ENCODE results near the gene SDK2. TPM values are rescaled to one million over a fixed set of nuclear protein-coding genes. Genes with fewer than 3 reads are reported as not detected.

SDK2 gene
- total RNA-seq, 1 experiment from 2014 or later = not detected

DNA sequence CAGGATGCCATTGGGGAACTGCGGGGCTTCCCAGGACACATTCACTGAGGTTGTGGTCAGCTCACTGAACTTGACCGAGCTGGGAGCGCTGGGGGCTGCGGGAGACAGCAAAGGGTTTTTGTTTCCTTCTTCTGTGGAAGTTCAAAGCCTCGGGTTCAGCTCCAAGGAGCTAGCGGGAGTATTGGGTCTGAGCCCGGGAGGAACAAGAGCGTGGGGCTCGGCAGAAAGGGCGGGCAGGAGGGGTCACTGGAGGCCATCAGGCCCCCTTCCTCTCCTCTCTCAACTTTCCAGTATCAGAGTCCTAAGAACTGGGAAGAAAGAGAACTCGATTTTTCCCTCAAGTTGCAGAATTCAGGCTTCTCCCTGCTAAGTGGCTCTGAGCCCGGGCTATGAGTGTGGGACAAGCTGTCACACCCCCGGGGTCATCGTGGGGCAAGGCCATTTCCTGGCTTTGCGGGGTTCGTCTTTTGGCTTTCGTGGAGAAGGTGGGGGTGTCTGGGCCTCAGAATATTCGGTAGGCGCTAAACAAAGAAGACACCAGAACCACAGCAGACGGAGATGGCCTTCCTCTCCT lies 278.9 kb downstream of the SDK2 start:
- no peaks in the 10 kb centered on the region for H4K20me1 ChIP-seq (ENCODE audit: insufficient read depth, low read depth, low read length)
- H3K4me3 ChIP-seq (ENCODE audit: low read length) = peak overlapping the region; percentile 47
- peak overlapping the region; percentile 70 for H3K4me2 ChIP-seq (ENCODE audit: low read depth, low read length, poor library complexity, severe bottlenecking)
- peaks cover 41% of the 10 kb centered on the region for H3K4me1 ChIP-seq (ENCODE audit: low read length)
- no peak for DNase-seq
- H3K27ac ChIP-seq (ENCODE audit: low read length) = peak overlapping the region; percentile 73
- H3K9me3 ChIP-seq (ENCODE audit: low read length) = no peaks in the 10 kb centered on the region
- H3K27me3 ChIP-seq (ENCODE audit: low read length) = no peaks in the 10 kb centered on the region
- H3K9me2 ChIP-seq (replicated peaks; ENCODE audit: insufficient read depth, low read length) = no peaks in the 10 kb centered on the region
- no peaks in the 10 kb centered on the region for H3K36me3 ChIP-seq (ENCODE audit: insufficient read depth, low read length)
- H3K79me2 ChIP-seq (ENCODE audit: low read length) = no peaks in the 10 kb centered on the region
- no peak overlapping the region; the same call in 1 of the 2 replicates for H2AFZ ChIP-seq (ENCODE audit: low read length)
- peak overlapping the region; percentile 65 for H3K9ac ChIP-seq (ENCODE audit: low read length)

DNA sequence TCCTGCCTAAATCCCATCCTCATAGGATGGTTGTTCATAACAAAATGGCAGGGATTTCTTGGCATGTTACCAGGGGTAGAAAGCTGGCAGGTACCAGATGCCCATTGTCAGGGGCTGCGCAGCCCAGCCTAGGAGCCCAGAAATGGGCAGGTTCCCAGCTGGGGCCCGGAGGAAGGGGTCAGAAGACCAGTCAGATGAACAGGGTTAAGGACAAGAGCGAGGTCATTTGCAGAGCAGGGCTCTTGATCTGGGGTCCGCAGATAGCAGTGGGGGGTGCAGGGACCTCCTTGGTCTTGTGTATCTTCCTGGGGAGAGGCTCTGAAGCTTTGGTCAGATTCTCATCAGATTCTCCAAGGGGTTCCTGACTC lies 280.1 kb downstream of the SDK2 start:
- no peaks in the 10 kb centered on the region for H4K20me1 ChIP-seq (ENCODE audit: insufficient read depth, low read depth, low read length)
- peaks cover 41% of the 10 kb centered on the region for H3K4me1 ChIP-seq (ENCODE audit: low read length)
- H3K27ac ChIP-seq (ENCODE audit: low read length) = no peak overlapping the region
- DNase-seq = no peak
- no peak overlapping the region for H3K9ac ChIP-seq (ENCODE audit: low read length)
- H3K9me3 ChIP-seq (ENCODE audit: low read length) = no peaks in the 10 kb centered on the region
- no peaks in the 10 kb centered on the region for H3K9me2 ChIP-seq (replicated peaks; ENCODE audit: insufficient read depth, low read length)
- H3K4me3 ChIP-seq (ENCODE audit: low read length) = no peak overlapping the region
- H3K36me3 ChIP-seq (ENCODE audit: insufficient read depth, low read length) = no peaks in the 10 kb centered on the region
- H2AFZ ChIP-seq (ENCODE audit: low read length) = no peak overlapping the region
- no peaks in the 10 kb centered on the region for H3K79me2 ChIP-seq (ENCODE audit: low read length)
- no peak overlapping the region for H3K4me2 ChIP-seq (ENCODE audit: low read depth, low read length, poor library complexity, severe bottlenecking)
- H3K27me3 ChIP-seq (ENCODE audit: low read length) = no peaks in the 10 kb centered on the region

DNA sequence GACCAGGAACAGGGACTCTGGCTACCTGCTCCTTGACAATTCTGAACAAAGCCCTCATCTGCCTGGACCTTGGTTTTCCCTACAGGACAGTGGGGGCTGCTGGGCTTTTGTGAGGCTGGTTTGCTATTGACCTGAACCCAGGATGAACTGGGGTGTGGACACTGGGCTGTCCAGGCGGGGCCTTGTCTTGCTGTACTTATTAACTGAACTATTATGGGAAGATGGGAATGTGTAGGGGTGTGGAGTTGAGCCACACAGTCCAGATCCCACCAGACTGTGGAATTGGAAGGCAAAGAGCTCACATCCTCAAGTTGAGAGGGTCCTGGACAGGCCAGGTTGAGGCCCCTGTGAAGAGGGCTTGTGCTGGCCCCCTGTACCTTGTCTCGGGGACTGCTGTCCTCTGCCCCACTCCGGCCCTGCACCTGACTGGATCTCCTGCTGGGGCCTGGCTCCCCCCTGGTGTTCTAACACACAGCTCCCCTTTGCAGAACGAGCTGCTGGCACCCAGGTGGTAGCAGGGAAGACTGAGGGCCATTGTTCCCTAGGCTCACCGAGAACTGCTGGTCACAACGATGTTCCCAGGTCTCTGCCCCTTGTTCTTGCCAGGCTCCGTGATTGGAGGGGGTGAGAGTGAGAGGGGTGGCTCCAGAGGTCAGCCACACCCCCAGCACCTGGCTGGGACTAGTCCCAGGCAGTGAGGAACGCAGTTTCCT lies 280.6 kb downstream of the SDK2 start:
- Histone ChIP-seq H3K4me3 (ENCODE audit: low read length) (no peak overlapping the region), H3K4me1 (ENCODE audit: low read length) (peaks cover 41% of the 10 kb centered on the region)

DNA sequence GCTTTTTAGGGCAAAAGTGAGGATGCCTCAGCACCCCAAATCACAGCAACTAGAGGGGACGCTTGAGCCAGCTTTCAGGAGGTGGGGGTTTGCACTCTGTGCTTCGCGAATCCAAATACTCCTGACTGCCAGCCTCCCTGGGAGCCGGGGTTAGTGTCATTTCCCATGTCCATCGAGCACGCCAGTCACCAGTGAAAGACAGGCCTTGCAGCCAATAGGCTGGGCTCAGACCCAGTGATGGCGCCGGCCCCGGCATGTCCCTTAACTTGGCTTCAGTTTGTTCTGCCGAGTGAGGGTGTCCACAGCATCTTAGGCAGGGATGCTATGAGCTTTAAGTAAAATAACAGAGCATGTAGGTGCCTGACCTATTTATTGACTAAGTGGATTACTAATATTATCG lies 281.5 kb downstream of the SDK2 start:
- H3K36me3 ChIP-seq (ENCODE audit: insufficient read depth, low read length) = no peaks in the 10 kb centered on the region
- H3K9me3 ChIP-seq (ENCODE audit: low read length) = no peaks in the 10 kb centered on the region
- H3K4me2 ChIP-seq (ENCODE audit: low read depth, low read length, poor library complexity, severe bottlenecking) = no peak overlapping the region
- no peak overlapping the region for H3K4me3 ChIP-seq (ENCODE audit: low read length)
- H2AFZ ChIP-seq (ENCODE audit: low read length) = no peak overlapping the region
- no peaks in the 10 kb centered on the region for H3K9me2 ChIP-seq (replicated peaks; ENCODE audit: insufficient read depth, low read length)
- H3K27me3 ChIP-seq (ENCODE audit: low read length) = no peaks in the 10 kb centered on the region
- H3K27ac ChIP-seq (ENCODE audit: low read length) = no peak overlapping the region
- DNase-seq = no peak
- H3K9ac ChIP-seq (ENCODE audit: low read length) = no peak overlapping the region
- no peaks in the 10 kb centered on the region for H4K20me1 ChIP-seq (ENCODE audit: insufficient read depth, low read depth, low read length)
- H3K79me2 ChIP-seq (ENCODE audit: low read length) = no peaks in the 10 kb centered on the region
- peaks cover 36% of the 10 kb centered on the region for H3K4me1 ChIP-seq (ENCODE audit: low read length)

More for the DNA sequence above, 280.6 kb downstream of the SDK2 start:
- no peak overlapping the region for H2AFZ ChIP-seq (ENCODE audit: low read length)
- no peaks in the 10 kb centered on the region for H3K9me2 ChIP-seq (replicated peaks; ENCODE audit: insufficient read depth, low read length)
- H3K36me3 ChIP-seq (ENCODE audit: insufficient read depth, low read length) = no peaks in the 10 kb centered on the region
- no peak overlapping the region for H3K4me2 ChIP-seq (ENCODE audit: low read depth, low read length, poor library complexity, severe bottlenecking)
- no peak for DNase-seq
- no peaks in the 10 kb centered on the region for H4K20me1 ChIP-seq (ENCODE audit: insufficient read depth, low read depth, low read length)
- H3K27ac ChIP-seq (ENCODE audit: low read length) = no peak overlapping the region
- no peaks in the 10 kb centered on the region for H3K79me2 ChIP-seq (ENCODE audit: low read length)
- no peaks in the 10 kb centered on the region for H3K27me3 ChIP-seq (ENCODE audit: low read length)
- H3K9me3 ChIP-seq (ENCODE audit: low read length) = no peaks in the 10 kb centered on the region
- no peak overlapping the region for H3K9ac ChIP-seq (ENCODE audit: low read length)

DNA sequence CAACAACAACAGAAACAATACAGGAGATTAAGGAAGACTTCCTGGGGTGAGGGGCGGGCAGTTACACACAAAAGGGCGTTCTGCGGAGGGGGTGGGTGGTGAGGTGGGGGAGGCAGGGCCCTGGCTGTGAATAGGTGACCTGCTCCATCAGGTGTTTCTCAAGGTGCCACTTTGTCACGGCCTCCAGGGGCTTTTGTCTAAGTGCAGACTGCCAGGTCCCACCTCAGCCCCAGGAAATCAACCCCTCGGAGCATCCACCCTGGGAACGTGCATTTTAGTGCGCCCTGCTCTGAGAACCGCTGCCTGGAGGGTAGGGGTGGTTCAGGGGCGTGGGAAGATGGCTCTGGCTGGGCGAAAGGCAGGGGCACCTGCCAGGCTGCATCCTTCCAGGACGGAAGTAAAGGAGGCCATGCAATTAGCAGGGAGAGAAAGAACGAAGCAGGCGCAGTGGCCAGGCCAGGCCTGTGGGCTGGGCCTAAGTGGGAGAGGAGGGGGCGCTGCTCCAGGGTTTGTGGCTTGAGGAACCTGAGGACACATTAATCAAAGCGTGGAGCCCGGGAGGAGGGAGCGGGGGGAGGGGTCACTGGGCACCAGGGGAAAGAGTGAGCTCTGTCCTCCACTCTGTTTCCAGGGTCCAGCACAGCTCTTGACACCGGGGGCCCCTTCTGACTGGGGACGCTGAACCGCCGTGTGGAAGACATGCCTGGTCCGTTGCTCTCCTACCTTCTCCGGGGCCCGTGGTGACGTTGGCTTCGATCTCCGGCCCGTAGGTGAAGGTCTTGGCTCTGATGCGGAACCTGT lies 283.1 kb downstream of the SDK2 start:
- Histone ChIP-seq H3K27ac (ENCODE audit: low read length) (no peak overlapping the region), H3K9me2 (replicated peaks; ENCODE audit: insufficient read depth, low read length) (no peaks in the 10 kb centered on the region), H4K20me1 (ENCODE audit: insufficient read depth, low read depth, low read length) (no peaks in the 10 kb centered on the region), H3K4me2 (ENCODE audit: low read depth, low read length, poor library complexity, severe bottlenecking) (no peak overlapping the region), H2AFZ (ENCODE audit: low read length) (no peak overlapping the region), H3K4me1 (ENCODE audit: low read length) (peaks cover 20% of the 10 kb centered on the region), H3K9me3 (ENCODE audit: low read length) (no peaks in the 10 kb centered on the region), H3K79me2 (ENCODE audit: low read length) (no peaks in the 10 kb centered on the region), H3K4me3 (ENCODE audit: low read length) (no peak overlapping the region), H3K36me3 (ENCODE audit: insufficient read depth, low read length) (no peaks in the 10 kb centered on the region), H3K9ac (ENCODE audit: low read length) (no peak overlapping the region), H3K27me3 (ENCODE audit: low read length) (no peaks in the 10 kb centered on the region)
- DNase-seq = no peak

DNA sequence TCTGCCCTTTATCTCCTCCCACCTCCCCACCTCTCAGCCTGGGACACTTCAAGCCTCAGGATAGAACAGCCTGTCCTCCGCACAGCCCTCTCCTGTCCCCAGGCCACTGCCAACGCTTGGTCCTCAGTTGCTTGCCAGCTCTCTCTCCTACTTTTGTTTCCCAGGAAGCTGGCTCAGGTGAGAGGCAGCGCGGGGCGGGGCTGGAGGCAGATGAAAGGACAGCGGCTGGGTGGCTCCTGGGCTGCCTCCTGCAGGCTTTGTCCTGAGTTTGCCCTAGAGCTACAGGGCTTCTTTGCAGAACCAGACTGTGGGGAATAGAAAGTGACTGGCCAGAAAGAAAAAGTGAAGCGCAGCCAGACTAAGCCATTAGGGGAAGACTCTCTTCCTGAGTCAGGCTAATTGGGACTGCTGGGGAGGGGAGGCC lies 284.2 kb downstream of the SDK2 start:
- no peak overlapping the region for H2AFZ ChIP-seq (ENCODE audit: low read length)
- no peak overlapping the region for H3K4me3 ChIP-seq (ENCODE audit: low read length)
- no peaks in the 10 kb centered on the region for H3K79me2 ChIP-seq (ENCODE audit: low read length)
- H3K9ac ChIP-seq (ENCODE audit: low read length) = no peak overlapping the region
- H4K20me1 ChIP-seq (ENCODE audit: insufficient read depth, low read depth, low read length) = no peaks in the 10 kb centered on the region
- peaks cover 9% of the 10 kb centered on the region for H3K4me1 ChIP-seq (ENCODE audit: low read length)
- H3K9me3 ChIP-seq (ENCODE audit: low read length) = no peaks in the 10 kb centered on the region
- H3K9me2 ChIP-seq (replicated peaks; ENCODE audit: insufficient read depth, low read length) = no peaks in the 10 kb centered on the region
- no peak for DNase-seq
- H3K27me3 ChIP-seq (ENCODE audit: low read length) = no peaks in the 10 kb centered on the region
- no peak overlapping the region for H3K27ac ChIP-seq (ENCODE audit: low read length)
- no peaks in the 10 kb centered on the region for H3K36me3 ChIP-seq (ENCODE audit: insufficient read depth, low read length)
- H3K4me2 ChIP-seq (ENCODE audit: low read depth, low read length, poor library complexity, severe bottlenecking) = no peak overlapping the region

DNA sequence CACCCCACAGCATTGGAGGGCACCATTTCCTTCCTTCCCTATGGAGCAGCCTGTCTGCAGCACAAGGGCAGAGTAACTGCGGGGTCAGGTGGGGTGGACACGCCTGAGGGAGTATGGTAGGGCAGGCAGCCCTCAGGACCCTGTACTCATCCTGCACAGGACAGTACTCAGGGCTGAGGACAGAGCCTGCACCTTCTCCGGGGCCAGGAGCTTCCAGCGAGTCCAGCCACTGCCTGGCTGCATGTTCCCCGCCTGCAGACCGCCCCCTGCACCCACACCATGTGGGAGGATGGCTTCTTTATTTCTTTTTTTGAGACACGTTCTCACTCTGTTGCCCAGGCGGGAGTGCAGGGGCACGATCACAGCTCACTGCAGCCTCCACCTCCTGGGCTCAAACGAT lies 284.9 kb downstream of the SDK2 start:
- no peaks in the 10 kb centered on the region for H3K27me3 ChIP-seq (ENCODE audit: low read length)
- H3K79me2 ChIP-seq (ENCODE audit: low read length) = no peaks in the 10 kb centered on the region
- DNase-seq = no peak
- no peaks in the 10 kb centered on the region for H3K9me3 ChIP-seq (ENCODE audit: low read length)
- no peaks in the 10 kb centered on the region for H3K36me3 ChIP-seq (ENCODE audit: insufficient read depth, low read length)
- H3K27ac ChIP-seq (ENCODE audit: low read length) = no peak overlapping the region
- H3K4me3 ChIP-seq (ENCODE audit: low read length) = no peak overlapping the region
- no peaks in the 10 kb centered on the region for H3K9me2 ChIP-seq (replicated peaks; ENCODE audit: insufficient read depth, low read length)
- H2AFZ ChIP-seq (ENCODE audit: low read length) = no peak overlapping the region
- H4K20me1 ChIP-seq (ENCODE audit: insufficient read depth, low read depth, low read length) = no peaks in the 10 kb centered on the region
- peaks cover 7% of the 10 kb centered on the region for H3K4me1 ChIP-seq (ENCODE audit: low read length)
- H3K9ac ChIP-seq (ENCODE audit: low read length) = no peak overlapping the region
- no peak overlapping the region for H3K4me2 ChIP-seq (ENCODE audit: low read depth, low read length, poor library complexity, severe bottlenecking)

DNA sequence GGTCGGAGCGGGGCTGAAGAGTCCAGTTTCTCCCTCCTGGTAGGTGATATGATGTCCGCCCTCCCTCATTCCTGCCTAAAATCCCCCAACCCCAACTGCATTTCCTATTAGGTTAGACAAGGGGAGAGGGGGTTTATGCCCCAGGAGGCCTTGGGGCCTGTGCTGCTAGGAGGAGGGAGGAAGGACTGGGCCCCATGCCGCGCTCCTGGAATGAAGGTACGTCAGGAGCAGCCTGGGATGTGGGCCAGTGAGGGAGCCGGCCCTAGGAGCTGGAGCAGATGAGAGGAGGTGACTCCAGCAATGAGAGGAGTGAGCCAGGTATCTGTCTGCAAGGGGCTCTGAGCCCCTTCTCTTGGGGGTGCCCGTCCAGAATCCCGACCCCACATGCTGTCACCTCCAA lies 285.6 kb downstream of the SDK2 start:
- Histone ChIP-seq H3K4me3 (ENCODE audit: low read length) (no peak overlapping the region), H3K9ac (ENCODE audit: low read length) (no peak overlapping the region), H3K9me2 (replicated peaks; ENCODE audit: insufficient read depth, low read length) (no peaks in the 10 kb centered on the region), H3K27ac (ENCODE audit: low read length) (no peak overlapping the region), H4K20me1 (ENCODE audit: insufficient read depth, low read depth, low read length) (no peaks in the 10 kb centered on the region), H3K4me1 (ENCODE audit: low read length) (peaks cover 1% of the 10 kb centered on the region), H3K36me3 (ENCODE audit: insufficient read depth, low read length) (no peaks in the 10 kb centered on the region), H3K9me3 (ENCODE audit: low read length) (no peaks in the 10 kb centered on the region), H3K27me3 (ENCODE audit: low read length) (no peaks in the 10 kb centered on the region), H3K4me2 (ENCODE audit: low read depth, low read length, poor library complexity, severe bottlenecking) (no peak overlapping the region), H3K79me2 (ENCODE audit: low read length) (no peaks in the 10 kb centered on the region), H2AFZ (ENCODE audit: low read length) (no peak overlapping the region)
- no peak for DNase-seq

Measured in Karpas-422 (cell line).